C4-2B (cell line): Measurements from ENCODE around the gene TCAP.

Experiments
- ZFX ChIP-seq: fragments of 450-650 bp; IDR thresholded peaks from 2 replicates; pipeline ENCODE4 v1.6.1; 2017
- TF ChIP-seq, protein P1 (sequence below): fragments of 450-650 bp; conservative IDR thresholded peaks from 2 replicates; pipeline ENCODE4 v1.5.1; 2017; ENCODE audit warnings: mild to moderate bottlenecking

DNA sequence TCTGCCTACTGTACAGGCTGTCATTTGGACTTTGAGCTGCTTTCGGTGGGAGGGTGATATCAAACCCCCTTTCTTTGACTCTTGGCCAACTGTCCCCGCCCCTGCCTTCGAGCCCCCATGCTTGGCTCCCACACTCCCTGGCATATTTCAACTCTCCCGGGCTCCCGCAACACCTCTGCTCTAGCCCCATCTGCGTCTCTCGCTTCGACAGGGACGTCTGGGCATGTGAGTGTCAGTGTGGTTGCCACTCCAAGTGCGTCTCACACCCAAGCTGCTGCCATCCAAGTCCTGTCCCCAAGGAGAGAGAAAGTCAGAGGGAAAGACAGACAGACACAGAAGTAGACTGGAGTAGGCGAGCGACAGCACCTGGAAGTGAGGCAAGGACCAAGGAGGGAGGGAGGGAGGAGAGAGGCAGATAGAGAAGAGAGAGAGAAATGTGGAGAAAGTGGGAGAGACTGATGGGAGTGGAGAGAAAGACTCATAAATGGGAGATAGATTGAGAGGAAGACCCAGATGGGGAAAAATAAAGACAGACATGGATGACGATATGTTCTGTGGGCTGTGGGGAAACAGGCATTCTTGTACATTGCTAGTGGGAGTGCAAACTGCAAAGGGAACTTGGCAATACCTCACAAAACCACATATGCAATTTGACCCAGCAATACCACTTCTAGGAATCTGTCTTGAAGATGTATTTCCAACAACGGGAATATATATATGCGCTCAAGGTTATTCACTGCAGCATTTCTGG, 16.4 kb upstream of the TCAP start:
- TF ChIP-seq, protein P1, sequence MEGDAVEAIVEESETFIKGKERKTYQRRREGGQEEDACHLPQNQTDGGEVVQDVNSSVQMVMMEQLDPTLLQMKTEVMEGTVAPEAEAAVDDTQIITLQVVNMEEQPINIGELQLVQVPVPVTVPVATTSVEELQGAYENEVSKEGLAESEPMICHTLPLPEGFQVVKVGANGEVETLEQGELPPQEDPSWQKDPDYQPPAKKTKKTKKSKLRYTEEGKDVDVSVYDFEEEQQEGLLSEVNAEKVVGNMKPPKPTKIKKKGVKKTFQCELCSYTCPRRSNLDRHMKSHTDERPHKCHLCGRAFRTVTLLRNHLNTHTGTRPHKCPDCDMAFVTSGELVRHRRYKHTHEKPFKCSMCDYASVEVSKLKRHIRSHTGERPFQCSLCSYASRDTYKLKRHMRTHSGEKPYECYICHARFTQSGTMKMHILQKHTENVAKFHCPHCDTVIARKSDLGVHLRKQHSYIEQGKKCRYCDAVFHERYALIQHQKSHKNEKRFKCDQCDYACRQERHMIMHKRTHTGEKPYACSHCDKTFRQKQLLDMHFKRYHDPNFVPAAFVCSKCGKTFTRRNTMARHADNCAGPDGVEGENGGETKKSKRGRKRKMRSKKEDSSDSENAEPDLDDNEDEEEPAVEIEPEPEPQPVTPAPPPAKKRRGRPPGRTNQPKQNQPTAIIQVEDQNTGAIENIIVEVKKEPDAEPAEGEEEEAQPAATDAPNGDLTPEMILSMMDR, result no peak
- TF ChIP-seq ZFX, result no peak
